Measurements from ENCODE around the gene HNRNPA1. TPM values are rescaled to one million over a fixed set of nuclear protein-coding genes. Genes with fewer than 3 reads are reported as not detected.

The HNRNPA1 gene
- total RNA-seq, 1 donor from 2014 or later: 1,740 TPM

DNA sequence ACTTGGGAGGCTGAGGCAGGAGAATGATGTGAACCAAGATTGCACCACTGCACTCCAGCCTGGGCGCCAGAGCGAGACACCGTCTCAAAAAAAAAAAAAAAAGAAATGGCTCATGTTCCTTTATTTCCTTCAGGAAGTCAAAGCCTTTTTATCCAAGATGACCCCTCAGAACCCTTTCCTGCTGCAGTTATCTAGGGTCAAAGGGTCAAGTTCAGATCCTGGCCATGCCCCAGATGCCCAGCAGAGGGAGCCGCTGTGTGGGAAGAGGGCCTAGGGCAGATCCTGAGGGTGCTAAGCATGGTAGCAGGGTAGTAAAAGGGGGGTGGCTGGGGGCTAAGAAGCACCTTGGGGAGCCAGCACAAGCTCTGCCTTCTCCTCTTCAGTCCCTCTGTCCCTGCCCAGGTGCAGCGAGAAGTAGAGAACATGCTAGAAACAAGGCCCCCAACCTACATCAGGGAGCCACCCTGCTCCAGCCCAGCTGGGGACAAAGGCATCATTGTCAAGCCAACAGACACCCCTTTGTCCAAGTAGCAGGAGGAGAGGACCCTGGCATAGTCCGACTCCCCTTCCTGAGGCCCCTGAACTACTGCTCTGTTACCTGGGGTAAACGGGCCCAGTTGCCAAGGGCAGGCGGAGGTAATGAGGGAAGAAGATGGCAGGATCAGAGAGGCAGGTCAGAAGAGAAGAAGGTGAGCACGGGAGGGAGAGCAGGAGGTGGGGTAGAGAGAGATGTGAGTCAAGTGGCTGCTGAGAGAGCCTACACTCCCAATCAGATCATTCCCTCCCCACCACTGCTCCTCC is 13.8 kb downstream of the HNRNPA1 start:
- peak; percentile 46 for DNase-seq (ENCODE audit: low spot score)
- peaks cover 16% of the 10 kb centered on the region for H3K27me3 Mint-ChIP-seq (ENCODE audit: insufficient read depth)
- H3K4me1 Mint-ChIP-seq (ENCODE audit: low read depth): peaks cover 4% of the 10 kb centered on the region
- no peaks in the 10 kb centered on the region for H3K36me3 Mint-ChIP-seq (ENCODE audit: low read depth)
- H3K4me3 Mint-ChIP-seq: no peak overlapping the region
- H3K27ac Mint-ChIP-seq: no peak overlapping the region
- intact Hi-C loops (cut with micrococcal nuclease): loop anchor here (1.0 kb wide), 4 partner anchors 30 to 85 kb away; no protein-coding TSS in a partner anchor
- no peaks in the 10 kb centered on the region for H3K9me3 Mint-ChIP-seq

GRCh38 chr12:54294953-54295566 is 14.5 kb downstream of the HNRNPA1 start:
- H3K27me3 Mint-ChIP-seq (ENCODE audit: insufficient read depth): peaks cover 23% of the 10 kb centered on the region
- DNase-seq (ENCODE audit: low spot score): no peak
- H3K27ac Mint-ChIP-seq: no peak overlapping the region
- no peak overlapping the region for H3K4me3 Mint-ChIP-seq
- peaks cover 11% of the 10 kb centered on the region for H3K4me1 Mint-ChIP-seq (ENCODE audit: low read depth)
- intact Hi-C loops (cut with micrococcal nuclease): loop anchor here (1.0 kb wide), 4 partner anchors 29 to 84 kb away; no protein-coding TSS in a partner anchor
- no peaks in the 10 kb centered on the region for H3K36me3 Mint-ChIP-seq (ENCODE audit: low read depth)
- no peaks in the 10 kb centered on the region for H3K9me3 Mint-ChIP-seq

- no peaks in the 10 kb centered on the region for H3K9me3 Mint-ChIP-seq
- no peak overlapping the region for H3K4me3 Mint-ChIP-seq
- peaks cover 37% of the 10 kb centered on the region for H3K27me3 Mint-ChIP-seq (ENCODE audit: insufficient read depth)
- intact Hi-C loops (cut with micrococcal nuclease): no loop called here
- no peaks in the 10 kb centered on the region for H3K36me3 Mint-ChIP-seq (ENCODE audit: low read depth)
- no peak overlapping the region for H3K27ac Mint-ChIP-seq
- no peak for DNase-seq (ENCODE audit: low spot score)
- H3K4me1 Mint-ChIP-seq (ENCODE audit: low read depth): peaks cover 12% of the 10 kb centered on the region
These were observed 16.0 kb downstream of the HNRNPA1 start for GRCh38 chr12:54296393-54297099.

DNA sequence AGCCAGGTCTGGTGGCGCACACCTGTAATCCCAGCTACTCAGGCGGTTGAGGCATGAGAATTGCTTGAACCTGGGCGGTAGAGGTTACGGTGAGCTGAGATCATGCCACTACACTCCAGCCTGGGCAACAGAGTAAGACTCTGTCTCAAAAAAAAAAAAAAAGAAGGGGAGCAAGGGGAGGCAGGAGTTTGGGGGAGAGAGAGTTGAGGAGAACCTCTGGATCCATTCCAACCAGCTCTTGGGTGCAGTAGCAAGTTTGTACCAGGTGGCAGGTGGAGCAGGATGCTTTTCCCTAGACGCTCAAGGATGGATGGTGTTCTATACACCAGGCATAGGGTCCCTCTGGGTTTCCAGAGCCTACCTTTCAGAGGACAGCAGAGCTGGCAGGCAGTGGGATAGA is 18.4 kb downstream of the HNRNPA1 start:
- Mint-ChIP-seq H3K36me3 (ENCODE audit: low read depth) (no peaks in the 10 kb centered on the region), H3K4me1 (ENCODE audit: low read depth) (peaks cover 13% of the 10 kb centered on the region), H3K27ac (no peak overlapping the region), H3K4me3 (no peak overlapping the region), H3K27me3 (ENCODE audit: insufficient read depth) (peaks cover 55% of the 10 kb centered on the region), H3K9me3 (no peaks in the 10 kb centered on the region)
- DNase-seq (ENCODE audit: low spot score): no peak
- intact Hi-C loops (cut with micrococcal nuclease): no loop called here

DNA sequence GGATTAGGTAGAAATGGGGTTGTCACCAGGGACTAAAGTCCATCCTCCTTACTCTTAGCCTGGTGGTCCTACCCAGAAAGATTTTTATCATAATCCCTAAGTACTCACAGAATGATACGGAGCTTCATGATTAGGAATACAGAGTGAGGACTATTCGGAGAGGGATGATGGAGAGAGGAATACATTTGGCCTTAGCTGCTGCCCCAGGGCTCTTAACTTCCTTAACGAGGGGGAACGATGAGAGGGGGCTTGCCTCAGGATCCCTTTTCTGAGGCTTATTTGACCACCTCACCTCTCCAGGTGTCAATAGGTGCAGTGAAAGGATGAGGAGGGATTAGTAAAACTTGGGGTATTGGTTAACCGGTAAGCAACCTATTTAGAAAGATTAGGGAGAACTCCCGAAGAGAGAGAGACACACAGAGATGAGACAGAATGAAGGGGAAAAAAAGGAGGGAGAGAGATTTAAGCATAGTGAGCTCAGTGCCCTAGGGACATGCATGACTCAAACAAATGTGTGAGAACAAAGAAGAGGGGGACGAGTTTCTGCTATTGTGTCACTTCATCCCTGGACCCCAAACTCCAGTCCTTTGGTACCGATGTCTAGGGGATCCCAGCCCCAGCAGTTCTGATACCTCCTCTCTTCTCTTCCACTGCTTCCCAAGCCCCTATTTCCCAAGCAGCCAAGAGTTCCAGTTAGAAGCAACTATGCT is 19.1 kb downstream of the HNRNPA1 start:
- DNase-seq (ENCODE audit: low spot score): no peak
- Mint-ChIP-seq H3K36me3 (ENCODE audit: low read depth) (no peaks in the 10 kb centered on the region), H3K27ac (no peak overlapping the region), H3K4me1 (ENCODE audit: low read depth) (peaks cover 20% of the 10 kb centered on the region), H3K4me3 (no peak overlapping the region), H3K27me3 (ENCODE audit: insufficient read depth) (peaks cover 62% of the 10 kb centered on the region), H3K9me3 (no peaks in the 10 kb centered on the region)
- intact Hi-C loops (cut with micrococcal nuclease): no loop called here

GRCh38 chr12:54300225-54300731 is 19.8 kb downstream of the HNRNPA1 start:
- Mint-ChIP-seq H3K36me3 (ENCODE audit: low read depth) (no peaks in the 10 kb centered on the region), H3K27ac (no peak overlapping the region), H3K9me3 (no peaks in the 10 kb centered on the region), H3K27me3 (ENCODE audit: insufficient read depth) (peaks cover 66% of the 10 kb centered on the region), H3K4me3 (no peak overlapping the region), H3K4me1 (ENCODE audit: low read depth) (peaks cover 21% of the 10 kb centered on the region)
- intact Hi-C loops (cut with micrococcal nuclease): no loop called here
- DNase-seq (ENCODE audit: low spot score): no peak

GRCh38 chr12:54300732-54301427 is 20.4 kb downstream of the HNRNPA1 start, which contains the start of gene NFE2:
TSS of gene NFE2 (minus strand) at chr12:54301015. CDS start at chr12:54295248, 5,767 bp downstream.
- Mint-ChIP-seq H3K4me3 (peak within 1 kb of the TSS; percentile 27), H3K36me3 (ENCODE audit: low read depth) (no peaks in the 10 kb centered on the region), H3K27me3 (ENCODE audit: insufficient read depth) (peaks cover 65% of the 10 kb centered on the region), H3K4me1 (ENCODE audit: low read depth) (peaks cover 21% of the 10 kb centered on the region), H3K27ac (no peak within 1 kb of the TSS), H3K9me3 (no peaks in the 10 kb centered on the region)
- no peak for DNase-seq (ENCODE audit: low spot score)
- intact Hi-C loops (cut with micrococcal nuclease): no loop called here

GRCh38 chr12:54301428-54302048 is 21.0 kb downstream of the HNRNPA1 start:
- Mint-ChIP-seq H3K4me3 (no peak overlapping the region), H3K4me1 (ENCODE audit: low read depth) (peaks cover 21% of the 10 kb centered on the region), H3K9me3 (no peaks in the 10 kb centered on the region), H3K27me3 (ENCODE audit: insufficient read depth) (peaks cover 63% of the 10 kb centered on the region), H3K27ac (no peak overlapping the region), H3K36me3 (ENCODE audit: low read depth) (no peaks in the 10 kb centered on the region)
- intact Hi-C loops (cut with micrococcal nuclease): no loop called here
- DNase-seq (ENCODE audit: low spot score): no peak

- H3K27me3 Mint-ChIP-seq (ENCODE audit: insufficient read depth): peaks cover 64% of the 10 kb centered on the region
- no peak overlapping the region for H3K4me3 Mint-ChIP-seq
- H3K27ac Mint-ChIP-seq: no peak overlapping the region
- no peaks in the 10 kb centered on the region for H3K9me3 Mint-ChIP-seq
- DNase-seq (ENCODE audit: low spot score): no peak
- no peaks in the 10 kb centered on the region for H3K36me3 Mint-ChIP-seq (ENCODE audit: low read depth)
- intact Hi-C loops (cut with micrococcal nuclease): no loop called here
- H3K4me1 Mint-ChIP-seq (ENCODE audit: low read depth): peaks cover 27% of the 10 kb centered on the region
These were observed 23.1 kb downstream of the HNRNPA1 start for GRCh38 chr12:54303640-54304039.

GRCh38 chr12:54304187-54304810 is 23.8 kb downstream of the HNRNPA1 start:
- intact Hi-C loops (cut with micrococcal nuclease): no loop called here
- DNase-seq (ENCODE audit: low spot score): no peak
- H3K4me1 Mint-ChIP-seq (ENCODE audit: low read depth): peaks cover 27% of the 10 kb centered on the region
- no peak overlapping the region for H3K4me3 Mint-ChIP-seq
- H3K9me3 Mint-ChIP-seq: no peaks in the 10 kb centered on the region
- H3K36me3 Mint-ChIP-seq (ENCODE audit: low read depth): no peaks in the 10 kb centered on the region
- H3K27me3 Mint-ChIP-seq (ENCODE audit: insufficient read depth): peaks cover 57% of the 10 kb centered on the region
- H3K27ac Mint-ChIP-seq: no peak overlapping the region

DNA sequence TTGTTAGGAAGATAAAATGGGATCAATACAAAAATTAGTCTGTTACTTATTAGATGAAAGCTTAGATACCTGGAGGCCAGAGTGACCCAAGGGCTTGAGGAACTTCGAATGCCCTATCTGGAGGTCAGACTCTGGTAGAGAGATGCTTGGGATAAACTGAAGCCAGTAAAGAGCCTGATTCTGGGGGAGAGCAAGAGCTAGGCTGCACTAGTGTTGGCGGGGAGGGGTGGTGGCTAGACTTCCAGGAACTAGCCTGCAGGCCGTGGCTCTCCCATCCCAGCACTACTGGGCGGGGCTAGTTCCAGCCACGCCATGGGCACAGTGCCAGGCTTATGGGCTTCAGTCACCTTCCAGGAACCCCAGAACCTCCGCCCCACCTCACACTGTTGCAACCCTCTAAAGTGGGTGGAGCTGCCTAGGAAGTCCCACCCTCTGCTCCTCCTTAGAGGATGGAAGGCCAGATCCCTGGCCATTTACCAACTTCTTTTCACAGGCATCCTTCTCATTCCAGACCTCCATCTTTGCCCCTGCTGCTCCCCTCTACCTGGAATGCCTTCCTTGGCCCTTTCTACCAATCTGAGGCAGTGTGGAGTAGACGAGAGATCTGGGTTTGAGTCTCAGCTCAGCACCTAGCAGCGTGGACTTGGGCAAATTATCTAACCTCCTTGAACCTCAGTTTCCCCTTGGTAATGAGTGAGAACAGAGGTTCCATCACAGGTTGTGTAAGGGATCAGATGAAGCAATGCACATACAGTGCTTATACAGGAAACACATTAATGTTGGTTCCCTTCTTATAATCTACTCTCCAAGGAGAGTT is 26.6 kb downstream of the HNRNPA1 start:
- no peak overlapping the region for H3K27ac Mint-ChIP-seq
- H3K4me3 Mint-ChIP-seq: no peak overlapping the region
- intact Hi-C loops (cut with micrococcal nuclease): no loop called here
- H3K4me1 Mint-ChIP-seq (ENCODE audit: low read depth): peaks cover 19% of the 10 kb centered on the region
- H3K27me3 Mint-ChIP-seq (ENCODE audit: insufficient read depth): peaks cover 34% of the 10 kb centered on the region
- no peaks in the 10 kb centered on the region for H3K9me3 Mint-ChIP-seq
- no peaks in the 10 kb centered on the region for H3K36me3 Mint-ChIP-seq (ENCODE audit: low read depth)
- DNase-seq (ENCODE audit: low spot score): no peak

All from activated T-helper 1 cell treated with anti-CD3 and anti-CD28 coated beads, Interleukin-12 subunit alpha, Interleukin-12 subunit beta, Interleukin-2, Interleukin-4 antibody, amounts not matched to agents 30 ng/mL and 10 ng/mL and 1 ng/mL, durations not matched to agents 14 hours and 24 hours and 36 hours (primary cell).